GM12878 (cell line): ENCODE data around the gene MAZ. TPM values are rescaled to one million over a fixed set of nuclear protein-coding genes. Genes with fewer than 3 reads are reported as not detected.

Experiments used
- ATAC-seq: fragments of 200-7000 bp; cut with Tn5 transposase; 3 replicates; pipeline ENCODE4 v1.9.1; 2020; ENCODE audit warnings: mild to moderate bottlenecking, moderate library complexity
- BruUV-seq: library from RNA; stranded (reverse); fragments of 400-500 nt; replicated peaks from 2 replicates; lab custom pipeline; 2021; lab: Mats Ljungman, UMichigan
- CTCF ChIA-PET: fragments of 300-600 bp; sonication (Branson Sonifier 250); formaldehyde crosslinking; extraction: SDS; loops from one replicate; lab custom pipeline; 2021; ENCODE audit warnings: inconsistent platforms; lab: Yijun Ruan, JAX
- POLR2A ChIA-PET: fragments of 350-600 bp; formaldehyde crosslinking; extraction: SDS; loops from one replicate; lab custom pipeline; 2021; ENCODE audit warnings: inconsistent platforms; lab: Charles Lee
- RAD21 ChIA-PET: fragments of 300-600 bp; sonication (Branson Sonifier 250); formaldehyde crosslinking; loops from one replicate; lab custom pipeline; 2023; ENCODE audit warnings: antibody characterized with exemption; ENCODE audit not compliant: unreplicated experiment; lab: Charles Lee
- SMC1A ChIA-PET: fragments of 300-600 bp; sonication (Branson Sonifier 250); formaldehyde crosslinking; loops from one replicate; lab custom pipeline; 2023; ENCODE audit not compliant: unreplicated experiment, uncharacterized antibody; lab: Charles Lee
- DNase-seq: peaks from one replicate; pipeline ENCODE4 v3.0.0-alpha.2; 2011; ENCODE audit warnings: low read depth, low spot score
- FAIRE-seq: peaks from 3 replicates; lab custom pipeline; 2011; peaks lifted over from hg19 to GRCh38; lab: Jason Lieb, UNC
- H2AFZ ChIP-seq: 2 replicates; pipeline ENCODE4 v1.6.0; 2011; ENCODE audit warnings: low read depth, low read length, control low read depth; ENCODE audit not compliant: control insufficient read depth
- H3K27ac ChIP-seq: 2 replicates; pipeline ENCODE4 v1.5.1; 2011; ENCODE audit warnings: control low read depth; ENCODE audit not compliant: control insufficient read depth, insufficient read depth
- H3K27me3 ChIP-seq, 2 experiments: replicated peaks in 1 of 2; 2 replicates each; pipeline versions ENCODE4 v1.6.0 to v1.6.1; 2011; ENCODE audit warnings: low read length in 1 of 2; ENCODE audit not compliant: control insufficient read depth in 2 of 2, insufficient read depth in 2 of 2
- H3K36me3 ChIP-seq, 2 experiments: 2 replicates each; pipeline ENCODE4 v1.5.1; 2011; ENCODE audit warnings: low read length in 1 of 2; ENCODE audit not compliant: control insufficient read depth in 2 of 2, insufficient read depth in 2 of 2
- H3K4me1 ChIP-seq: 2 replicates; pipeline ENCODE4 v1.6.1; 2011; ENCODE audit warnings: mild to moderate bottlenecking, low read length, moderate library complexity, mixed read lengths; ENCODE audit not compliant: control insufficient read depth, insufficient read depth
- H3K4me2 ChIP-seq: 2 replicates; pipeline ENCODE4 v1.6.0; 2011; ENCODE audit warnings: control low read depth; ENCODE audit not compliant: control insufficient read depth, insufficient read depth
- H3K4me3 ChIP-seq: fragments of 200-600 bp; sonication (generic); 2 replicates; pipeline ENCODE4 v1.5.1; 2016
- H3K79me2 ChIP-seq: 2 replicates; pipeline ENCODE4 v1.6.0; 2011; ENCODE audit warnings: low read length; ENCODE audit not compliant: control insufficient read depth, insufficient read depth
- H3K9ac ChIP-seq: 2 replicates; pipeline ENCODE4 v1.8.0; 2011; ENCODE audit warnings: low read length, control low read depth, mixed read lengths; ENCODE audit not compliant: control insufficient read depth, insufficient read depth
- H3K9me3 ChIP-seq: replicated peaks from 3 replicates; pipeline ENCODE4 v1.5.1; 2011; ENCODE audit warnings: mild to moderate bottlenecking, low read length; ENCODE audit not compliant: control insufficient read depth, insufficient read depth
- H4K20me1 ChIP-seq: 2 replicates; pipeline ENCODE4 v1.6.0; 2011; ENCODE audit not compliant: control insufficient read depth, insufficient read depth
- BACH1 ChIP-seq: fragments of 450-650 bp; IDR thresholded peaks from 2 replicates; pipeline ENCODE4 v1.6.1; 2017; ENCODE audit warnings: mild to moderate bottlenecking, borderline replicate concordance
- CBFB ChIP-seq: IDR thresholded peaks from 2 replicates; pipeline ENCODE4 v1.6.1; 2016; ENCODE audit warnings: antibody characterized with exemption, low read depth
- CEBPB ChIP-seq, 2 experiments: fragments of 150-350 bp in 1 of 2; IDR thresholded peaks; 2 replicates each; pipeline ENCODE4 v1.6.1; 2012 to 2014; ENCODE audit warnings: low read depth in 2 of 2, low read length in 2 of 2, borderline replicate concordance in 1 of 2, inconsistent platforms in 1 of 2
- EGR1 ChIP-seq, 2 experiments: IDR thresholded peaks; 1 replicate in 1 of 2; 2 replicates in 1 of 2; pipeline ENCODE4 v1.6.1; 2011 to 2012; ENCODE audit warnings: low read depth in 2 of 2, low read length in 2 of 2, borderline replicate concordance in 1 of 2, mild to moderate bottlenecking in 1 of 2, moderate library complexity in 1 of 2
- MYB ChIP-seq: fragments of 150-350 bp; IDR thresholded peaks from 2 replicates; pipeline ENCODE4 v1.6.1; 2014; ENCODE audit warnings: mild to moderate bottlenecking, low read depth, low read length, borderline replicate concordance
- PAX8 ChIP-seq: fragments of 450-650 bp; IDR thresholded peaks from 2 replicates; pipeline ENCODE4 v1.6.1; 2017; ENCODE audit warnings: mild to moderate bottlenecking, moderate library complexity
- POLR2AphosphoS2 ChIP-seq: IDR thresholded peaks from 2 replicates; pipeline ENCODE4 v1.6.1; 2011; ENCODE audit warnings: low read depth, mild to moderate bottlenecking, low read length, improper control_type of control experiment, moderate library complexity
- SKIL ChIP-seq: fragments of 450-650 bp; IDR thresholded peaks from 2 replicates; pipeline ENCODE4 v1.6.1; 2017; ENCODE audit warnings: mild to moderate bottlenecking, low read depth, inconsistent platforms; ENCODE audit not compliant: poor library complexity, severe bottlenecking
- SUPT20H ChIP-seq: IDR thresholded peaks from 2 replicates; pipeline ENCODE4 v1.6.1; 2011; ENCODE audit warnings: low read depth, mild to moderate bottlenecking, low read length, moderate library complexity, borderline replicate concordance; ENCODE audit not compliant: control insufficient read depth
- ZNF274 ChIP-seq: IDR thresholded peaks from one replicate; pipeline ENCODE4 v1.8.0; 2011; ENCODE audit not compliant: insufficient read length, insufficient read depth
- ZNF622 ChIP-seq: fragments of 450-650 bp; IDR thresholded peaks from 2 replicates; pipeline ENCODE4 v1.6.1; 2017; ENCODE audit warnings: mild to moderate bottlenecking, inconsistent platforms
- WGBS: methylation state at CpG from one replicate; pipeline ENCODE4 v1.1.6; 2016; ENCODE audit warnings: low lambda C conversion rate; ENCODE audit not compliant: insufficient replicate concordance, insufficient coverage; ENCODE audit errors: missing lambda C conversion rate; 5-methylcytosine and 5-hydroxymethylcytosine counted together
- in situ Hi-C: fragments of 300-500 bp; cut with MboI; formaldehyde crosslinking; loops from 9 replicates; pipeline ENCODE4 v1.14.3; 2018; ENCODE audit warnings: mixed read lengths
- intact Hi-C: fragments of 100-400 bp; cut with micrococcal nuclease; formaldehyde crosslinking; loops from one replicate; pipeline ENCODE4 v1.14.2; 2022; ENCODE audit not compliant: unreplicated experiment
- polyA plus RNA-seq, 11 experiments: library from polyadenylated mRNA; depleted of rRNA in 4 of 11; unstranded in 6 of 11; stranded (reverse) in 5 of 11; fragments of >200 nt; fragmentation: Nextera tagmentation in 4 of 11; fragmentation: Illumina TruSeq in 1 of 11; extraction: Ambion mirVana in 4 of 11; extraction: Trizol in 1 of 11; gene quantifications; 1 replicate in 1 of 11; 2 replicates in 10 of 11; pipeline versions ENCODE4 v1.2.1 to v1.2.3, GENCODE V29; 2011 to 2016; ENCODE audit warnings: inconsistent platforms in 2 of 11, missing spikeins in 2 of 11, low read depth in 1 of 11
- total RNA-seq, 4 experiments: library from RNA; depleted of rRNA in 3 of 4; stranded (reverse); fragments of >200 nt in 3 of 4; fragmentation: Illumina TruSeq in 1 of 4; extraction: Trizol in 1 of 4; gene quantifications; 2 replicates each; pipeline versions ENCODE4 v1.2.1 to v1.2.3, GENCODE V29; 2013 to 2021
- TF ChIP-seq, protein P1 (sequence below): IDR thresholded peaks from 2 replicates; pipeline ENCODE4 v1.6.1; 2012; ENCODE audit warnings: mild to moderate bottlenecking, low read depth, low read length

The MAZ gene
- total and polyA plus RNA-seq, 10 of the 15 experiments (the other 5 are each of a cell fraction or from before 2014, with no cell fraction given): 23.9 to 309 (median 116) TPM

- CTCF ChIA-PET: interaction anchor here (0.9 to 8.3 kb wide), 8 partner anchors 10 to 213 kb away, joined by 3 to 99 read pairs (median 4); partner anchors contain the start of gene KIF22
- FAIRE-seq (no peak), DNase-seq (no peak), ATAC-seq (no peak)
- Histone ChIP-seq H2AFZ (no peak overlapping the region), H3K9ac (peak overlapping the region; percentile 91; the same call in 1 of the 2 replicates), H3K4me2 (peak overlapping the region; percentile 96), H3K27me3 (no peaks in the 10 kb centered on the region), H3K79me2 (peaks cover 54% of the 10 kb centered on the region), H3K9me3 (no peaks in the 10 kb centered on the region), H3K4me3 (peak overlapping the region; percentile 94), H4K20me1 (no peaks in the 10 kb centered on the region), H3K27ac (0 out of 2 replicates have a peak overlapping the region, but pooled peaks have one; percentile 91), H3K4me1 (peaks cover 17% of the 10 kb centered on the region), H3K36me3 (peaks cover 0 to 2% of the 10 kb centered on the region in 2 experiments; a peak in 1 of 4 replicates)
- intact Hi-C loops (loop anchor here (5.0 kb wide), 1 partner anchor 203 kb away; the partner anchor contains the start of gene C16orf92), in situ Hi-C loops (loop anchor here (5.0 kb wide), 1 partner anchor 217 kb away; no protein-coding TSS in a partner anchor)
- POLR2A ChIA-PET: interaction anchor here (0.6 to 5.5 kb wide), 8 partner anchors 8 to 173 kb away, joined by 4 to 40 read pairs (median 5); partner anchors contain the start of genes C16orf54, MAZ and PRRT2
- RAD21 ChIA-PET: interaction anchor here (1.1 to 7.9 kb wide), 5 partner anchors 8 to 65 kb away, joined by 3 to 51 read pairs (median 4); no protein-coding TSS in a partner anchor
- BruUV-seq: no TSS peak
- TF ChIP-seq POLR2AphosphoS2 (no peak), PAX8 (no peak), EGR1 (IDR thresholded peaks at IDR 0.05; ENCODE audit: borderline replicate concordance in 1 of 2, low read depth in 2 of 2, low read length in 2 of 2) (no peak), ZNF622 (no peak), SUPT20H (no peak), CEBPB (IDR thresholded peaks at IDR 0.05; ENCODE audit: borderline replicate concordance in 1 of 2, low read depth in 2 of 2, low read length in 2 of 2) (no peak), MYB (no peak), CBFB (no peak), SKIL (no peak), ZNF274 (no peak), BACH1 (no peak)
- TF ChIP-seq, protein P1, sequence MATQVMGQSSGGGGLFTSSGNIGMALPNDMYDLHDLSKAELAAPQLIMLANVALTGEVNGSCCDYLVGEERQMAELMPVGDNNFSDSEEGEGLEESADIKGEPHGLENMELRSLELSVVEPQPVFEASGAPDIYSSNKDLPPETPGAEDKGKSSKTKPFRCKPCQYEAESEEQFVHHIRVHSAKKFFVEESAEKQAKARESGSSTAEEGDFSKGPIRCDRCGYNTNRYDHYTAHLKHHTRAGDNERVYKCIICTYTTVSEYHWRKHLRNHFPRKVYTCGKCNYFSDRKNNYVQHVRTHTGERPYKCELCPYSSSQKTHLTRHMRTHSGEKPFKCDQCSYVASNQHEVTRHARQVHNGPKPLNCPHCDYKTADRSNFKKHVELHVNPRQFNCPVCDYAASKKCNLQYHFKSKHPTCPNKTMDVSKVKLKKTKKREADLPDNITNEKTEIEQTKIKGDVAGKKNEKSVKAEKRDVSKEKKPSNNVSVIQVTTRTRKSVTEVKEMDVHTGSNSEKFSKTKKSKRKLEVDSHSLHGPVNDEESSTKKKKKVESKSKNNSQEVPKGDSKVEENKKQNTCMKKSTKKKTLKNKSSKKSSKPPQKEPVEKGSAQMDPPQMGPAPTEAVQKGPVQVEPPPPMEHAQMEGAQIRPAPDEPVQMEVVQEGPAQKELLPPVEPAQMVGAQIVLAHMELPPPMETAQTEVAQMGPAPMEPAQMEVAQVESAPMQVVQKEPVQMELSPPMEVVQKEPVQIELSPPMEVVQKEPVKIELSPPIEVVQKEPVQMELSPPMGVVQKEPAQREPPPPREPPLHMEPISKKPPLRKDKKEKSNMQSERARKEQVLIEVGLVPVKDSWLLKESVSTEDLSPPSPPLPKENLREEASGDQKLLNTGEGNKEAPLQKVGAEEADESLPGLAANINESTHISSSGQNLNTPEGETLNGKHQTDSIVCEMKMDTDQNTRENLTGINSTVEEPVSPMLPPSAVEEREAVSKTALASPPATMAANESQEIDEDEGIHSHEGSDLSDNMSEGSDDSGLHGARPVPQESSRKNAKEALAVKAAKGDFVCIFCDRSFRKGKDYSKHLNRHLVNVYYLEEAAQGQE: no peak
- SMC1A ChIA-PET: interaction anchor here (0.5 to 7.8 kb wide), 4 partner anchors 10 to 128 kb away, joined by 3 to 48 read pairs (median 6); no protein-coding TSS in a partner anchor
- 82% methylated on average over 15 of the region's 15 CpGs for WGBS
Measured at GRCh38 chr16:29819506-29819905, 13.2 kb downstream of the MAZ start.
